Femur (tissue), 1 donor: ENCODE data around the gene MED31.

Experiments
- DNase-seq: peaks from one replicate; pipeline ENCODE4 v3.0.0-alpha.2; 2017

MED31 gene

GRCh38 chr17:6651919-6652452, 581 bp upstream of the MED31 start:
- peak; percentile 85 for DNase-seq

GRCh38 chr17:6648181-6648580, 3.2 kb downstream of the MED31 start:
- no peak for DNase-seq

- DNase-seq: no peak
Observed at GRCh38 chr17:6643451-6644125, 7.8 kb downstream of the MED31 start.

- DNase-seq: no peak
Observed at GRCh38 chr17:6642592-6642991, 8.8 kb downstream of the MED31 start.

- DNase-seq: no peak
Observed at GRCh38 chr17:6641247-6641863, 10.1 kb downstream of the MED31 start.

GRCh38 chr17:6640536-6641246, 10.7 kb downstream of the MED31 start, which contains the start of the genes KIAA0753 and TXNDC17:
KIAA0753 (minus strand) TSS chr17:6640711; CDS start chr17:6635103, 5,608 bp downstream.
TXNDC17 (plus strand) TSS chr17:6641060; CDS start chr17:6641083, 23 bp downstream.
- DNase-seq: peak; percentile 95

GRCh38 chr17:6639586-6640535, 11.5 kb downstream of the MED31 start:
- peak; percentile 58 for DNase-seq

GRCh38 chr17:6639014-6639585, 12.3 kb downstream of the MED31 start:
- DNase-seq: no peak

- DNase-seq: no peak
Observed at GRCh38 chr17:6638046-6638908, 13.1 kb downstream of the MED31 start.

- DNase-seq: no peak
Observed at GRCh38 chr17:6637458-6637840, 14.0 kb downstream of the MED31 start.

- DNase-seq: no peak
Observed at GRCh38 chr17:6636616-6637457, 14.6 kb downstream of the MED31 start.

GRCh38 chr17:6636105-6636504, 15.3 kb downstream of the MED31 start:
- no peak for DNase-seq

GRCh38 chr17:6633263-6633662, 18.1 kb downstream of the MED31 start:
- DNase-seq: no peak

GRCh38 chr17:6632530-6632929, 18.9 kb downstream of the MED31 start:
- no peak for DNase-seq

- no peak for DNase-seq
Observed at GRCh38 chr17:6630390-6630789, 21.0 kb downstream of the MED31 start.

- no peak for DNase-seq
Observed at GRCh38 chr17:6627019-6627418, 24.4 kb downstream of the MED31 start.

GRCh38 chr17:6626616-6627015, 24.8 kb downstream of the MED31 start:
- DNase-seq: no peak

GRCh38 chr17:6623941-6624340, 27.5 kb downstream of the MED31 start:
- no peak for DNase-seq

GRCh38 chr17:6611231-6611630, 40.2 kb downstream of the MED31 start:
- DNase-seq: no peak

GRCh38 chr17:6610011-6610410, 41.4 kb downstream of the MED31 start:
- no peak for DNase-seq
